BE2C (cell line): ENCODE results near the gene C1QTNF6.

Source experiments
- DNase-seq: peaks from one replicate; pipeline ENCODE4 v3.0.0-alpha.2; 2020
- H3K27me3 ChIP-seq: fragments of 250-450 bp; sonication (Bioruptor Pico); 2 replicates; pipeline ENCODE4 v1.5.1; 2020; ENCODE audit warnings: mild to moderate bottlenecking
- H3K36me3 ChIP-seq: fragments of 250-450 bp; sonication (Bioruptor Pico); 2 replicates; pipeline ENCODE4 v1.5.1; 2020; ENCODE audit warnings: mild to moderate bottlenecking
- H3K4me1 ChIP-seq: fragments of 250-450 bp; sonication (Bioruptor Pico); 2 replicates; pipeline ENCODE4 v1.5.1; 2020
- H3K4me3 ChIP-seq: 2 replicates; pipeline ENCODE4 v1.5.1; 2011; ENCODE audit warnings: low read depth, low read length
- H3K9me3 ChIP-seq: fragments of 250-450 bp; sonication (Bioruptor Pico); 2 replicates; pipeline ENCODE4 v1.5.1; 2020
- TF ChIP-seq, protein P1 (sequence below): IDR thresholded peaks from 2 replicates; pipeline ENCODE4 v1.5.1; 2012; ENCODE audit warnings: mild to moderate bottlenecking, low read depth, low read length

Gene C1QTNF6

GRCh38 chr22:37153901-37154300, 34.1 kb downstream of the C1QTNF6 start:
- DNase-seq: no peak
- Histone ChIP-seq H3K27me3 (no peaks in the 10 kb centered on the region), H3K9me3 (no peaks in the 10 kb centered on the region), H3K36me3 (no peaks in the 10 kb centered on the region), H3K4me3 (no peak overlapping the region), H3K4me1 (no peaks in the 10 kb centered on the region)
- TF ChIP-seq, protein P1, sequence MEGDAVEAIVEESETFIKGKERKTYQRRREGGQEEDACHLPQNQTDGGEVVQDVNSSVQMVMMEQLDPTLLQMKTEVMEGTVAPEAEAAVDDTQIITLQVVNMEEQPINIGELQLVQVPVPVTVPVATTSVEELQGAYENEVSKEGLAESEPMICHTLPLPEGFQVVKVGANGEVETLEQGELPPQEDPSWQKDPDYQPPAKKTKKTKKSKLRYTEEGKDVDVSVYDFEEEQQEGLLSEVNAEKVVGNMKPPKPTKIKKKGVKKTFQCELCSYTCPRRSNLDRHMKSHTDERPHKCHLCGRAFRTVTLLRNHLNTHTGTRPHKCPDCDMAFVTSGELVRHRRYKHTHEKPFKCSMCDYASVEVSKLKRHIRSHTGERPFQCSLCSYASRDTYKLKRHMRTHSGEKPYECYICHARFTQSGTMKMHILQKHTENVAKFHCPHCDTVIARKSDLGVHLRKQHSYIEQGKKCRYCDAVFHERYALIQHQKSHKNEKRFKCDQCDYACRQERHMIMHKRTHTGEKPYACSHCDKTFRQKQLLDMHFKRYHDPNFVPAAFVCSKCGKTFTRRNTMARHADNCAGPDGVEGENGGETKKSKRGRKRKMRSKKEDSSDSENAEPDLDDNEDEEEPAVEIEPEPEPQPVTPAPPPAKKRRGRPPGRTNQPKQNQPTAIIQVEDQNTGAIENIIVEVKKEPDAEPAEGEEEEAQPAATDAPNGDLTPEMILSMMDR: no peak

DNA sequence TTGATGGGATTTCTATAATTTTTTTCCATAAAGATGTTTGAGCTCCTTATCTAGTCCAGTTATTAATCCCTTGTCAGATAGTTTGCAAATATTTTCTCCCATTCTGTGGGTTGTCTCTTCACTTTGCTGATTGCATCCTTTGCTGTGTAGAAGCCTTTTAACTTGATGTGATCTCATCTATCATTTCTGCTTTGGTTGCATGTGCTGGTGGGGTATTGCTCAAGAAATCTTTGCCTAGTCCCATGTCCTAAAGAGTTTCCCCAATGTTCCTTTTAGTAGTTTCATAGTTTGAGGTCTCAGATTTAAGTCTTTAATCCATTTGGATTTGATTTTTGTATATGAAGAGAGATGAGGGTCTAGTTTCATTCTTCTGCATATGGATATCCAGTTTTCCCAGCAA, 36.6 kb downstream of the C1QTNF6 start:
- Histone ChIP-seq H3K27me3 (no peaks in the 10 kb centered on the region), H3K4me1 (no peaks in the 10 kb centered on the region), H3K9me3 (no peaks in the 10 kb centered on the region), H3K4me3 (no peak overlapping the region), H3K36me3 (no peaks in the 10 kb centered on the region)
- TF ChIP-seq, protein P1: no peak
- DNase-seq: no peak

- Histone ChIP-seq H3K4me1 (no peaks in the 10 kb centered on the region), H3K36me3 (no peaks in the 10 kb centered on the region), H3K27me3 (no peaks in the 10 kb centered on the region), H3K9me3 (no peaks in the 10 kb centered on the region), H3K4me3 (no peak overlapping the region)
- TF ChIP-seq, protein P1: no peak
- DNase-seq: no peak
These were observed 37.3 kb downstream of the C1QTNF6 start for GRCh38 chr22:37150701-37151100.

GRCh38 chr22:37148742-37149665, 39.0 kb downstream of the C1QTNF6 start:
- TF ChIP-seq, protein P1: no peak
- Histone ChIP-seq H3K4me1 (no peaks in the 10 kb centered on the region), H3K9me3 (no peaks in the 10 kb centered on the region), H3K4me3 (no peak overlapping the region), H3K27me3 (no peaks in the 10 kb centered on the region), H3K36me3 (no peaks in the 10 kb centered on the region)
- DNase-seq: no peak

- no peak overlapping the region for H3K4me3 ChIP-seq
- H3K27me3 ChIP-seq: no peaks in the 10 kb centered on the region
- no peaks in the 10 kb centered on the region for H3K36me3 ChIP-seq
- DNase-seq: no peak
- TF ChIP-seq, protein P1: no peak
- H3K9me3 ChIP-seq: no peaks in the 10 kb centered on the region
- no peaks in the 10 kb centered on the region for H3K4me1 ChIP-seq
These were observed 39.9 kb downstream of the C1QTNF6 start for GRCh38 chr22:37148031-37148651.
